Stimulated activated CD4-positive, alpha-beta T cell treated with anti-CD3 and anti-CD28 coated beads, Interleukin-1b, Interleukin-23, amount 100 ng/mL, for 24 hours (primary cell): ENCODE data around the gene PTGES2.
"Not testable (repeated sequence)": the region's sequence is repeated elsewhere in the genome, so short reads cannot be mapped to it uniquely, and the experiment has no call there.

Experiments used
- DNase-seq, 4 experiments: peaks; one replicate each; pipeline ENCODE4 v3.0.0-alpha.2; 2020; ENCODE audit warnings: low read depth in 4 of 4, low spot score in 1 of 4

The PTGES2 gene

GRCh38 chr9:128138001-128138400, 10.5 kb upstream of the PTGES2 start:
- DNase-seq = no peak

- DNase-seq = no peak
Measured at GRCh38 chr9:128136816-128137793, 9.6 kb upstream of the PTGES2 start.

- DNase-seq = not testable (repeated sequence)
Measured at GRCh38 chr9:128135561-128135960, 8.0 kb upstream of the PTGES2 start.

GRCh38 chr9:128132139-128132538, 4.6 kb upstream of the PTGES2 start:
- DNase-seq = not testable (repeated sequence)

- not testable (repeated sequence) for DNase-seq
Measured at GRCh38 chr9:128131346-128131745, 3.8 kb upstream of the PTGES2 start.

- not testable (repeated sequence) for DNase-seq
Measured at GRCh38 chr9:128130651-128131050, 3.1 kb upstream of the PTGES2 start.

- DNase-seq = peak in 1 of 4 experiments; percentile 23
Measured at GRCh38 chr9:128129976-128130590, 2.6 kb upstream of the PTGES2 start.

- DNase-seq = no peak
Measured at GRCh38 chr9:128128836-128129590, 1.5 kb upstream of the PTGES2 start.

- DNase-seq = peak; percentile 66 to 75 (median 70)
Measured at GRCh38 chr9:128127990-128128835, 684 bp upstream of the PTGES2 start.

- DNase-seq = no peak
Measured at GRCh38 chr9:128125580-128126354, 1.8 kb downstream of the PTGES2 start.

GRCh38 chr9:128124873-128125579, 2.5 kb downstream of the PTGES2 start:
- no peak for DNase-seq

- DNase-seq = no peak
Measured at GRCh38 chr9:128124451-128124850, 3.1 kb downstream of the PTGES2 start.

GRCh38 chr9:128123451-128124080, 4.0 kb downstream of the PTGES2 start:
- no peak for DNase-seq

- no peak for DNase-seq
Measured at GRCh38 chr9:128122809-128123175, 4.7 kb downstream of the PTGES2 start.

GRCh38 chr9:128121924-128122808, 5.4 kb downstream of the PTGES2 start:
- DNase-seq = no peak

GRCh38 chr9:128121466-128121810, 6.1 kb downstream of the PTGES2 start:
- DNase-seq = no peak

GRCh38 chr9:128120741-128121465, 6.6 kb downstream of the PTGES2 start:
- DNase-seq = no peak
